AG09309 (cell line): Measurements from ENCODE around the gene BAAT.

Experiments used
- DNase-seq: peaks from one replicate; pipeline ENCODE4 v3.0.0-alpha.2; 2010; ENCODE audit warnings: low read depth
- H3K4me3 ChIP-seq: 2 replicates; pipeline ENCODE4 v1.5.1; 2011; ENCODE audit warnings: mild to moderate bottlenecking, low read depth, low read length, moderate library complexity; ENCODE audit not compliant: control insufficient read depth
- CTCF ChIP-seq: IDR thresholded peaks from 2 replicates; pipeline ENCODE4 v1.5.1; 2011; ENCODE audit warnings: mild to moderate bottlenecking, low read depth, low read length, inconsistent platforms; ENCODE audit not compliant: insufficient read depth, control insufficient read depth; ENCODE audit errors: missing control alignments

Gene BAAT

DNA sequence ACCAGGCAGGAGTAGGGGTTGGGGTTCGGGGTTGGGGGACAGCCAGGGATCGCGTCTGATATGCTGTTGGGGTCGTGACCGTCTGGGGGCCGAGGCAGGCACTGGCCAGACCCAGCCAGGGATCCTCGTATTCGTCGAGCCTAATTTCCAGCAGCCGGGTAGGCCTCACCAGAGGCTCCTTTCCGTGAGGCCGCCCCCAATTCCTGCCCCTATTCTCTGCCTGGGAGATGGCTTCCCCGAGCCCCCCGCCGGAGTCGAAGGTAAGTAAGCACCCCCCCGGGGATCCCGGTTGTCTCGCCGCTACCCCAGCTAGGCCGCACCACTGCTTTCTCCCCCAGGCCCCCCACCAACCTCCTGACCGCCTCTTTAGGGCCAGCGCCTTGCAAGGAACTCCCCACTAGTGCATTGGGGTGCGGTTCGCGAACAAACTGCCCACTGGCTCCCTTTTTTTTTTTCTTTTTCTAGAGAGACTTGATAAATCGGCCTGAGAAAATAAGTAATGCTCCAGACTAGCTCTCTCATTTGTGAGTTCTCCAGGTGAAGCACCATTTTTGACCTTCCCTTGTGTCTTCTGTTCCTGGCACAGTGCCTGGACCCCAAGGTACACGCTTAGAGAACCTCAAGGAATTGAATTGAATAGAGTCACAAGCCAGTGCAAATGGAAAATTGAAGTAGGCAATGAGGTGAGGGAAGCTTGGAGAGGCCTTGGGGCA lies 14.3 kb upstream of the BAAT start:
- H3K4me3 ChIP-seq = peak overlapping the region; percentile 82
- TF ChIP-seq CTCF = no peak
- no peak for DNase-seq

GRCh38 chr9:101398068-101398929 lies 13.5 kb upstream of the BAAT start, which contains the start of the genes MRPL50 and ZNF189:
Gene MRPL50, minus strand, starts transcription at chr9:101398618. Its CDS starts 26 bp downstream, at chr9:101398592.
Gene ZNF189, plus strand, starts transcription at chr9:101398851. Its CDS starts 306 bp downstream, at chr9:101399157.
- peak; percentile 96 for DNase-seq
- H3K4me3 ChIP-seq = peak within 1 kb of the TSS; percentile 82
- no peak for TF ChIP-seq CTCF

- peak overlapping the region; percentile 80 for H3K4me3 ChIP-seq
- DNase-seq = no peak
- no peak for TF ChIP-seq CTCF
Observed at GRCh38 chr9:101397746-101398067, 12.9 kb upstream of the BAAT start.

DNA sequence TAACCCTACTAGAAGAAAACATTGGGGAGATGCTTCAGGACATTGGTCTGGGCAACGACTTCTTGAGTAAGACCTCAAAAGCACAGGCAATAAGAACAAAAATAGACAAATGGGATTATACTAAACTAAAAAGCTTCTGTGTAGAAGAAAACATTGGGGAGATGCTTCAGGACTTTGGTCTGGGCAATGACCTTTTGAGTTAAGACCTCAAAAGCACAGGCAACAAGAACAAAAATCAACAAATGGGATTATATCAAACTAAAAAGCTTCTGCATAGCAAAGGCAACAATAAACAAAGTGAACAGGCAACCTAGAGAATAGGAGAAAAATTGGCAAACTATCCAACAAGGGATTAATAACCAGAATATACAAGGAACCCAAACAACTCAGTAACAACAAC lies 9.9 kb upstream of the BAAT start:
- H3K4me3 ChIP-seq = no peak overlapping the region
- no peak for DNase-seq

DNA sequence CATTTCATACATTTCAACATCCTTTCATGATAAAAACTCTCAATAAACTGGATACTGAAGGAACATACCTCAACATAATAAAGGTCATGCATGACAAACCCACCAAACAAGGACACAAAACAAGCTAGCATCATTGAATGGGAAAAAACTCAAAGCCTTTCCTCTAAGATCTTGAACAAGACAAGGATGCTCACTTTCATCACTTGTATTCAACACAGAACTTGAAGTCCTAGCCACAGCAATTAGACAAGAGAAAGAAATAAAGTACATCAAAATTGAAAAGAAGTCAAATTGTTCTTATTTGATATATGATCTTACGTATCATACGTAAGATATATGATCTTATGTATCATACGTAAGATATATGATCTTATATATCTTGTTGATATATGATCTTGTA lies 8.3 kb upstream of the BAAT start:
- DNase-seq = no peak
- no peak for TF ChIP-seq CTCF
- no peak overlapping the region for H3K4me3 ChIP-seq

More for the DNA sequence above, 9.9 kb upstream of the BAAT start:
- no peak for TF ChIP-seq CTCF

DNA sequence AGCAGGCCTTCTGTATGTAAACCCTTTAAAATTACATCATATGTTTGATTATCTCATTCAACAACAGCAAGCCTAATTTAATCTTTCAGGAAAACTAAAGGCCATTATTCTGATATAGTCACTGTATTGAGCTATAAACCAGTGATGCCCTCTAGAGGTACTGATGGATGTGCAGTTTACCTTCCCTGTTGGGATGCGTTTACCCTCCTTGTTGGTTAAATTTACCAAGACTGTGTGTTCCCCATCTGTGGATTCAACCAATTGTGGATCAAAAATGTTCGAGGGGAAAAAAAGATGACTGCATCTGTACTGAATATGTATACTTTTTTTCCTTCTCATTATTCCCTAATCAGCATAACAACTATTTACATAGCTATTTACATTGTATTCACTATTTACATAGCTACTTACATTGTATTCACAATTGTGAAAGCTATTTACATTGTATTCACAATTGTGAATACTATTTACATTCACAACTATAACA lies 3.7 kb upstream of the BAAT start:
- peak; percentile 46 for TF ChIP-seq CTCF
- no peak for DNase-seq
- no peak overlapping the region for H3K4me3 ChIP-seq
